HS-5 (cell line): Measurements from ENCODE around the gene BPTF.
"Not testable (repeated sequence)": the region's sequence is repeated elsewhere in the genome, so short reads cannot be mapped to it uniquely, and the experiment has no call there.

ENCODE experiments used
- DNase-seq: peaks from one replicate; pipeline ENCODE4 v3.0.0-alpha.2; 2012; ENCODE audit warnings: low read depth

The BPTF gene

DNA sequence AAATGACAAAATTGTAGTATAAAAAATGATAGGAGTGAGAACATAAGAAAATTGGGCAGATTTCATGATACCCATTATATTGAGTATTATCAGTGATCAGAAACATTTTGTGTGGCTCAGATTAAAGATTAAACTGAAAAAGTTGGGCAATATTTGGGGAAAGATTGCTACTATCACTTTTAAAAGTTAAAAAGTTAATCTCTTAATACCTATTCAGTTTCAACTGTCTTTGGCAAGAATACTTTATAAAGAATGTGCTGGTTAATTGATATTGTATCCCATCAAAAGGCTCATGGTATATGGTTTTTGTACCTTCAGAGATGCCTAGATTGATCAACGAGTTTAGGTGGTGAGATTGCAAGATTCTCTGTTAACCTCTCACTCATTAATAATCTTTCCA is 55.8 kb downstream of the BPTF start:
- DNase-seq: no peak

DNA sequence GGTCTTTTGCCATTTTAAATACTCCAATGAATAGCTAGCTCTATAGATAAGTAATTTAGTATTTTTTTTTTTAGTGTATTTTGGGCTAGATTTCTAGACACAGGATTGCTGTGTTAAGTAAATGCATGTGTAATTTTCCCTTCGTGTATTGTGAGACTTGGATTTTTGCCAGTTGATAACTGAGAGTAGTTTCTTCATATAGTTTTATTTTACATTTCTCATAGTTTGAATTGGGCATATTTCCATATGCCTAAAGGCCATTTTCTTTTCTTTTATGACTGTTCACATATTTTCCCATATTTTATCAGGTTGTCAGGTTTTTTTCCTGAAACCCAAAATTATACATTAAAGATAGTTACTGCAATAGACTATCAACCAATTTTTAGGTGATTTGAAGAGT is 59.4 kb downstream of the BPTF start:
- DNase-seq: no peak

GRCh38 chr17:67891481-67892119 is 66.3 kb downstream of the BPTF start:
- DNase-seq: peak; percentile 53

DNA sequence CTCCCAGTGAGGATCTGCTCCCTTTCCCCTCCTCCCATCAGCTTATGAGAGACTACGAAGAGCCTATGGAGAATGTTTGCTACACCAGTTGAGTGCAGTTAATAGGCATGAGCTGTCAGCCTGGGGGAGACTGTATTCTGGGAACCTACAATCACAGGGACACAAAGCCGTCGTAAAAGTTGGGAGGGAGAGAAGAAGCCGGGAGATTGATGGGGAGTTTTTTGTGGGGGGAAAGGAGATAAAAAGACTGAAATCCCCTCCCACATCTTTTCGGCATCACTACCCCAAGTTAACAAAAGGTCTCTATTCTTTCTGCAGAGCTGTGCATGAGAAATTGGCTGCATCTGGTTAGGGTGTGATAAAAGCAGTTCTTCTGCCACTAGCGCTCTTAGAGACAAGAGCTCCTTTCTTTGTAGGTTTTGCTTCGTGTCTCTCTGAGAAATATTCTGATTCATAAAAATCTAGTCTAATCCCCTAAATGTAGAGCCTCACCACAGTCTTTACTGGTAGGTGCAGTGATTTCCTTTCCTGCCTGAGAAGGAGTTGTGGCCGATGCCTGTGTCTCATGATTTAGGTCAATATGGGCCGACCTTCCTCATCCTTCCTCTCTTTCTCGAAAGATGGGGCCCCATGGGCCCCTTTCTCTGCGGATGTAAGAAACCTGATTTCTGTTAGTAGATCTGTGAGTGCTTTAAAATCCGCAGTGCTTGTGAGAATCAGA is 77.4 kb downstream of the BPTF start:
- no peak for DNase-seq

- DNase-seq: not testable (repeated sequence)
Measured at GRCh38 chr17:67905298-67905697, 80.0 kb downstream of the BPTF start.

DNA sequence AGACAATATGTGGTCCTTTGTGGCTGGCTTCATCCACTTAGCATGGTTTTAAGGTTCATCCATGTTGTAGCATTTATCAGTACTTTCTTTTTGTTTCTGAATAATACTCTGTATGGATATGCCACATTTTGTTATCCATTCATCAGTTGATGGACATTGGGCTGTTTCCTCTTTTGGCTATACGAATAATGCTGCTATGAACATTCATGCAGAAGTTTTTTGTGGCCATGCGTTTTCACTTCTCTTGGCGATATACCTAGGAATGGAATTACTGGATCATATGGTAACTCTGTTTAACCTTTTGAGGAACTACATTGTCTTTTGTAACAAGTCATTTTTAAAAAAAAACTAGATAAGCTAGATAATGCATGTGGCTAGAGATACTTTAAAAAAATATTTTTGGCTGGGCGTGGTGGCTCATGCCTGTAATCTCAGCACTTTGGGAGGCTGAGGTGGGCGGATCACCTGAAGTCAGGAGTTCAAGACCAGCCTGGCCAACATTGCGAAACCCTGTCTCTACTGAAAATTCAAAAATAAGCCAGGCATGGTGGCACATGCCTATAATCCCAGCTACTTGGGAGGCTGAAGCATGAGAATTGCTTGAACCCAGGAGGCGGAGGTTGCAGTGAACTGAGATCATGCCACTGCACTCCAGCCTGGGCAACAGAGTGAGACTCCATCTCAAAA is 85.0 kb downstream of the BPTF start:
- DNase-seq: not testable (repeated sequence)

DNA sequence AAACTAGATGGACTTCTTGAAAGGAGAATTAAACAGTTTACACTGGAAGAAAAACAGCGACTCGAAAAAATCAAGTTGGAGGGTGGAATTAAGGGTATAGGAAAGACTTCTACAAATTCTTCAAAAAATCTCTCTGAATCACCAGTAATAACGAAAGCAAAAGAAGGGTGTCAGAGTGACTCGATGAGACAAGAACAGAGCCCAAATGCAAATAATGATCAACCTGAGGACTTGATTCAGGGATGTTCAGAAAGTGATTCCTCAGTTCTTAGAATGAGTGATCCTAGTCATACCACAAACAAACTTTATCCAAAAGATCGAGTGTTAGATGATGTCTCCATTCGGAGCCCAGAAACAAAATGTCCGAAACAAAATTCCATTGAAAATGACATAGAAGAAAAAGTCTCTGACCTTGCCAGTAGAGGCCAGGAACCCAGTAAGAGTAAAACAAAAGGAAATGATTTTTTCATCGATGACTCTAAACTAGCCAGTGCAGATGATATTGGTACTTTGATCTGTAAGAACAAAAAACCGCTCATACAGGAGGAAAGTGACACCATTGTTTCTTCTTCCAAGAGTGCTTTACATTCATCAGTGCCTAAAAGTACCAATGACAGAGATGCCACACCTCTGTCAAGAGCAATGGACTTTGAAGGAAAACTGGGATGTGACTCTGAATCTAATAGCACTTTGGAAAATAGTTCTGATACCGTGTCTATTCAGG is 85.9 kb downstream of the BPTF start:
- no peak for DNase-seq

DNA sequence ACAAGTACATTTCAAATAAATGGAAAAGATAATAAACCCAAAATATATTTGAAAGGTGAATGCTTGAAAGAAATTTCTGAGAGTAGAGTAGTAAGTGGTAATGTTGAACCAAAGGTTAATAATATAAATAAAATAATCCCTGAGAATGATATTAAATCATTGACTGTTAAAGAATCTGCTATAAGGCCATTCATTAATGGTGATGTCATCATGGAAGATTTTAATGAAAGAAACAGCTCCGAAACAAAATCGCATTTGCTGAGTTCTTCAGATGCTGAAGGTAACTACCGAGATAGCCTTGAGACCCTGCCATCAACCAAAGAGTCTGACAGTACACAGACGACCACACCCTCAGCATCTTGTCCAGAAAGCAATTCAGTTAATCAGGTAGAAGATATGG is 86.8 kb downstream of the BPTF start:
- no peak for DNase-seq

DNA sequence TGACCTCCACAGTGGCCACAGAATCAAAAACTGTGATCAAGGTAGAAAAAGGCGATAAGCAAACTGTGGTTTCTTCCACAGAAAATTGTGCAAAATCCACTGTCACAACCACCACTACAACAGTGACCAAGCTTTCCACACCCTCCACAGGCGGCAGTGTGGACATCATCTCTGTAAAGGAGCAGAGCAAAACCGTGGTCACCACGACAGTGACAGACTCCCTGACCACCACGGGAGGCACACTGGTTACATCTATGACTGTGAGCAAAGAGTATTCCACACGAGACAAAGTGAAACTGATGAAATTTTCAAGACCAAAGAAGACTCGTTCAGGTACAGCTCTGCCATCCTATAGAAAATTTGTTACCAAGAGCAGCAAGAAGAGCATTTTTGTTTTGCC is 87.4 kb downstream of the BPTF start:
- DNase-seq: no peak

- no peak for DNase-seq
Measured at GRCh38 chr17:67920212-67920611, 94.9 kb downstream of the BPTF start.

DNA sequence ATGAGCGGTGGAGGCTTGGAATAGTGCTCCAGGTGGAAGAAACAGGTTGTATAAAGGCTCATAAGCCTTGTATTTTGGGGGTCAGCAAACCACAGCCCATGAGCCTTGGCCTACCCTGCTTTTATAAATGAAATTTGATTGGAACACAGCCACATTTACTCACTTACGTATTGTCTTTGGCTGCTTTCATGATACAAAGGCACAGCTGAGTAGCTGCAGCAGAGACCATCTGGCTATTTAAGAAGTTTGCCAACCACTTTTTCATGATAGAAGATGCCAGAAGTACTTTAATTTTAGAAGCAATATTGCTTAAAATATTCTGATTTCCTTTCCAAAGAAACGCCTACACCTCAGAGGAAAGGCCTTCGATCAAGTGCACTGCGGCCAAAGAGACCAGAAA is 97.2 kb downstream of the BPTF start:
- no peak for DNase-seq

DNA sequence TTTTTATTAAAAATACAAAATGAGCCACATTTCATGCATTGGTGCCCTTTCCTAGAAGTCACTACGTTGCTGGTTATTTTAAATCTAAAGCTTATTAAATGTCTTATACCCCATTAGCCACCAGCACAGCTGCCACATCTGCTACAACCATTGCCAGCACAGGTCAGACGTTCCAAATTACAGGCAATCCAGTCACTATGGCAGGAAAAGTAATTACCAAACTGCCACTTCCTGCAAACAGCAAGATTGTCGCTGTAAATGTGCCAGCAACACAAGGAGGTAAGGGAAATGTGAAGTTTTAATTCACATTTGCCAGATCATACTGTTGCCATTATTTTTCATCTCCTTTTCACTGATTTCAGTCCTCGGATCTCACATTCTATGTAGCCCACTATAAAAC is 103.5 kb downstream of the BPTF start:
- DNase-seq: not testable (repeated sequence)

DNA sequence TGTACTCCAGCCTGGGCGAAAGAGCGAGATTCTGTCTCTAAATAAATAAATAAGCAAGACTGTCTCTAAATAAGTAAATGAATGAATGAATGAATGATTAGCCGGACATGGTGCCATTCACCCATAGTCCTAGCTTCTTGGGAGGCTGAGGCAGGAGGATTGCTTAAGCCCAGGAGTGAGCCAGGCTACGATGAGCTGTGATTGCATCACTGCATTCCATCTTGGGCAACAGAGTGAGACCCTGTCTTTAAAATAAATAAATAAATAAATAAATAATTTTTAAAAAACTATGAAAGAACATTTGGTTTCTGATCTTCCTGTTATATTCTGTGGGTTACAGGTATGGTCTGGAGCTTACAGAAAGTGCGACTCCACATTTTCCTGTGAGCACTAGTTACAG is 105.9 kb downstream of the BPTF start:
- DNase-seq: no peak

GRCh38 chr17:67942810-67943209 is 117.5 kb downstream of the BPTF start:
- DNase-seq: no peak

DNA sequence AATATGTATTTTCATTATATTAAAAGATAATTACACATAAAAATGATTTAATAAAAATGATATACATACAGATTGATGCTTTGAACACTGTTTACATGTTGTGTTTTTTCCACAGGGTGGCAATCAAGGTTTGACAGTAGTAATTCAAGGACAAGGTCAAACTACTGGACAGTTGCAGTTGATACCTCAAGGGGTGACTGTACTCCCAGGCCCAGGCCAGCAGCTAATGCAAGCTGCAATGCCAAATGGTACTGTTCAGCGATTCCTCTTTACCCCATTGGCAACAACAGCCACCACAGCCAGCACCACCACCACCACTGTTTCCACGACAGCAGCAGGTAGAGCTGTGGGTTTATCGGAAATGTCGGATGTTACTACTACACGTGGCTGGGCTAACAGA is 118.7 kb downstream of the BPTF start:
- no peak for DNase-seq

GRCh38 chr17:67946513-67946912 is 121.2 kb downstream of the BPTF start:
- DNase-seq: no peak

GRCh38 chr17:67947325-67947813 is 122.1 kb downstream of the BPTF start:
- no peak for DNase-seq

GRCh38 chr17:67950945-67951344 is 125.6 kb downstream of the BPTF start:
- no peak for DNase-seq

DNA sequence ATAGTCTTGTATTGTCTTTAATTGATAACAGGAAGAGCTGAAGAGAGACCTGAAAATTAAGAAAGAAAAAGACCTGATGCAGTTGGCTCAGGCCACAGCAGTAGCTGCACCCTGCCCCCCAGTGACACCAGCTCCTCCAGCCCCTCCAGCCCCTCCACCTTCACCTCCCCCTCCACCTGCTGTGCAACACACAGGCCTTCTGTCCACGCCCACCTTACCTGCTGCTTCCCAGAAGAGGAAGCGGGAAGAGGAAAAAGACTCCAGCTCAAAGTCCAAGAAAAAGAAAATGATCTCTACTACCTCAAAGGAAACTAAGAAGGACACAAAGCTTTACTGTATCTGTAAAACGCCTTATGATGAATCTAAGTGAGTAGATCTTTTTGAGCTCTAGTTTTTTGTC is 134.2 kb downstream of the BPTF start:
- DNase-seq: no peak

DNA sequence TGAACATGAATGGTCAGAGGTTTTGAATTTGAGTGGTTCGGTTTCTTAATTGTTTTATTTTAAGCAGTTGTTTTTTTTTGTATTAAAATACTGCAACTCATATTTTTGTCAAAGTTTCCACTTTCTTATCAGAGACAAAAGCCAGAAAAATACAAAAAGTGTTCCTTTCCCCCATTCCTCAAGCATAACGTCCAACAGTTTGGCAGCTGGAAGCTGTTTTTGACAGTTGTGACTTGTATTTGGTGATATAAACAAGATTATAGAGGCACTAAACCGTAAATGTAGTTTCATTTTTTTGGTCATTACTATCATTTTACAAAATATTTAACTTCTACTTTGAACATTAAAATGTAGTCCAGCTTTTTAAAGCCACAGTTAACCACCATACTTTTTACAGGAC is 135.0 kb downstream of the BPTF start:
- DNase-seq: not testable (repeated sequence)

GRCh38 chr17:67962156-67962555 is 136.9 kb downstream of the BPTF start:
- not testable (repeated sequence) for DNase-seq

DNA sequence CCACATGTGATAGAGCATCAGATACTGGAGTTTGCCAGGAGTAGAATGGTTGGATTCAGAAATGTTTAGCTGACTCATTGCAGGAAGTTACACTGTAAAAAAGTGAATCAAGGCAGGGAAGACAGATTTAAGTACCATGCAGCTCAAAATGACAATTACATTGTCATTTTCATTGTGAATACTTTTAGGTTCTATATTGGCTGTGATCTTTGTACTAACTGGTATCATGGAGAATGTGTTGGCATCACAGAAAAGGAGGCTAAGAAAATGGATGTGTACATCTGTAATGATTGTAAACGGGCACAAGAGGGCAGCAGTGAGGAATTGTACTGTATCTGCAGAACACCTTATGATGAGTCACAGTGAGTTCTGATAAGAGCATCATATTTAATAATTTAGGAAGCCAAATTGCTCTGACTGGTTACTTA is 137.9 kb downstream of the BPTF start:
- peak; percentile 47 for DNase-seq
